Endodermal cell (in vitro differentiated cells): ENCODE results near the gene P3H1. TPM values are rescaled to one million over a fixed set of nuclear protein-coding genes. Genes with fewer than 3 reads are reported as not detected.
"Not testable (repeated sequence)": the region's sequence is repeated elsewhere in the genome, so short reads cannot be mapped to it uniquely, and the experiment has no call there.

Experiments used
- DNase-seq: peaks from one replicate; pipeline ENCODE4 v3.0.0-alpha.2; 2017
- H3K27ac ChIP-seq: 2 replicates; pipeline ENCODE4 v1.5.1; 2013; ENCODE audit warnings: mild to moderate bottlenecking, low read depth, low read length, moderate library complexity
- H3K27me3 ChIP-seq: 2 replicates; pipeline ENCODE4 v1.6.1; 2013; ENCODE audit warnings: mild to moderate bottlenecking, low read length, moderate library complexity; ENCODE audit not compliant: insufficient read depth, control insufficient read depth, poor library complexity, severe bottlenecking
- H3K36me3 ChIP-seq: 2 replicates; pipeline ENCODE4 v1.7.0; 2013; ENCODE audit warnings: mild to moderate bottlenecking, low read length, moderate library complexity; ENCODE audit not compliant: control insufficient read depth, insufficient read depth
- H3K4me1 ChIP-seq: one replicate; pipeline ENCODE4 v1.7.0; 2013; ENCODE audit warnings: low read length; ENCODE audit not compliant: control insufficient read depth, insufficient read depth
- H3K4me3 ChIP-seq: 2 replicates; pipeline ENCODE4 v1.5.1; 2013; ENCODE audit warnings: mild to moderate bottlenecking, low read length, moderate library complexity
- H3K9ac ChIP-seq: 2 replicates; pipeline ENCODE4 v1.6.1; 2013; ENCODE audit warnings: mild to moderate bottlenecking, low read length, moderate library complexity; ENCODE audit not compliant: poor library complexity, severe bottlenecking; ENCODE audit errors: extremely low read depth
- H3K9me3 ChIP-seq: 2 replicates; pipeline ENCODE4 v1.6.1; 2013; ENCODE audit warnings: mild to moderate bottlenecking, low read length, moderate library complexity; ENCODE audit not compliant: control insufficient read depth
- H3K27ac Mint-ChIP-seq: 2 replicates; pipeline ENCODE4 v1.8.0; 2020; ENCODE audit warnings: mixed read lengths
- H3K27me3 Mint-ChIP-seq: 2 replicates; pipeline ENCODE4 v1.8.0; 2021; ENCODE audit warnings: mild to moderate bottlenecking, mixed read lengths; ENCODE audit not compliant: insufficient read depth
- H3K36me3 Mint-ChIP-seq: 2 replicates; pipeline ENCODE4 v1.8.0; 2020; ENCODE audit warnings: low read depth, mixed read lengths
- H3K4me1 Mint-ChIP-seq: 2 replicates; pipeline ENCODE4 v1.8.0; 2020; ENCODE audit warnings: mixed read lengths
- H3K4me3 Mint-ChIP-seq: 2 replicates; pipeline ENCODE4 v1.8.0; 2020; ENCODE audit warnings: mild to moderate bottlenecking, moderate library complexity, mixed read lengths
- H3K9me3 Mint-ChIP-seq: 2 replicates; pipeline ENCODE4 v1.8.0; 2020; ENCODE audit warnings: mild to moderate bottlenecking, mixed read lengths
- CTCF ChIP-seq: fragments of 200-600 bp; sonication (generic); conservative IDR thresholded peaks from 2 replicates; pipeline ENCODE4 v1.5.0; 2021; ENCODE audit warnings: antibody characterized with exemption, mild to moderate bottlenecking
- WGBS, 2 experiments: methylation state at CpG; one replicate each; pipeline versions ENCODE4 v1.1.5 to v1.1.7; 2013; ENCODE audit warnings: missing lambda C conversion rate in 2 of 2, mixed read lengths in 1 of 2; ENCODE audit not compliant: insufficient coverage in 1 of 2, insufficient read length in 1 of 2; 5-methylcytosine and 5-hydroxymethylcytosine counted together
- total RNA-seq, 2 donors: library from RNA; stranded (reverse); fragmentation: NEBNext Ultra II Directional in 1 of 2; extraction: Animal tissue kit (Norgen Biotek cat#: 25700) in 1 of 2; gene quantifications; 2 replicates in 1 of 2; 3 replicates in 1 of 2; pipeline ENCODE4 v1.2.1, GENCODE V29; 2021

Gene P3H1
- total RNA-seq, 2 donors from 2014 or later: 51.7 to 68.3 TPM

- no peaks in the 10 kb centered on the region for H3K9me3 ChIP-seq
- H3K27me3 Mint-ChIP-seq: no peaks in the 10 kb centered on the region
- H3K36me3 ChIP-seq: no peaks in the 10 kb centered on the region
- no peak overlapping the region for H3K4me3 ChIP-seq
- H3K27ac Mint-ChIP-seq: no peak overlapping the region
- TF ChIP-seq CTCF: peak; percentile 43
- H3K36me3 Mint-ChIP-seq: peaks cover 3% of the 10 kb centered on the region
- no peak for DNase-seq
- peaks cover 19% of the 10 kb centered on the region for H3K4me1 Mint-ChIP-seq
- H3K9ac ChIP-seq: no peak overlapping the region
- H3K4me3 Mint-ChIP-seq: no peak overlapping the region
- 83% methylated on average over 3 of the region's 3 CpGs; no CpG with 5 or more reads in 1 of the 2 experiments for WGBS, 2 experiments
- H3K9me3 Mint-ChIP-seq: no peaks in the 10 kb centered on the region
- H3K4me1 ChIP-seq: no peaks in the 10 kb centered on the region
- H3K27me3 ChIP-seq: no peaks in the 10 kb centered on the region
- H3K27ac ChIP-seq: no peak overlapping the region
Observed at GRCh38 chr1:42730002-42730401, 36.8 kb downstream of the P3H1 start.

- DNase-seq, H3K9me3 ChIP-seq, H3K4me1 Mint-ChIP-seq, H3K36me3 Mint-ChIP-seq, H3K4me1 ChIP-seq, H3K4me3 Mint-ChIP-seq, H3K9ac ChIP-seq, H3K36me3 ChIP-seq, H3K9me3 Mint-ChIP-seq, H3K27me3 ChIP-seq, H3K27me3 Mint-ChIP-seq, H3K4me3 ChIP-seq, H3K27ac Mint-ChIP-seq, H3K27ac ChIP-seq: not testable (repeated sequence)
- WGBS, 2 experiments: 81 to 96% methylated on average over 3 to 4 of the region's 4 CpGs
Observed at GRCh38 chr1:42725820-42726219, 41.0 kb downstream of the P3H1 start.

GRCh38 chr1:42723511-42723910, 43.3 kb downstream of the P3H1 start:
- TF ChIP-seq CTCF: no peak
- no peak overlapping the region for H3K4me3 ChIP-seq
- H3K4me3 Mint-ChIP-seq: no peak overlapping the region
- no peaks in the 10 kb centered on the region for H3K4me1 ChIP-seq
- H3K9me3 Mint-ChIP-seq: peaks cover 2% of the 10 kb centered on the region
- H3K27ac ChIP-seq: no peak overlapping the region
- H3K9ac ChIP-seq: no peak overlapping the region
- H3K27me3 ChIP-seq: no peaks in the 10 kb centered on the region
- H3K36me3 Mint-ChIP-seq: peaks cover 1% of the 10 kb centered on the region
- DNase-seq: no peak
- WGBS, 2 experiments: 76 to 91% methylated on average over 5 to 6 of the region's 6 CpGs
- no peak overlapping the region for H3K27ac Mint-ChIP-seq
- peaks cover 9% of the 10 kb centered on the region for H3K4me1 Mint-ChIP-seq
- no peaks in the 10 kb centered on the region for H3K9me3 ChIP-seq
- no peaks in the 10 kb centered on the region for H3K27me3 Mint-ChIP-seq
- H3K36me3 ChIP-seq: no peaks in the 10 kb centered on the region

- not testable (repeated sequence) for H3K27ac Mint-ChIP-seq, DNase-seq, H3K4me1 Mint-ChIP-seq
Observed at GRCh38 chr1:42722403-42722802, 44.4 kb downstream of the P3H1 start.

More at GRCh38 chr1:42722403-42722802, 44.4 kb downstream of the P3H1 start:
- H3K4me3 Mint-ChIP-seq, H3K9me3 Mint-ChIP-seq, H3K36me3 Mint-ChIP-seq, H3K9ac ChIP-seq, H3K27ac ChIP-seq, H3K36me3 ChIP-seq, H3K4me3 ChIP-seq, H3K9me3 ChIP-seq, H3K4me1 ChIP-seq, H3K27me3 Mint-ChIP-seq, H3K27me3 ChIP-seq: not testable (repeated sequence)
- 80 to 92% methylated on average over 1 of the region's 2 CpGs for whole genome bisulfite sequencing, 2 experiments
